Mesangial cell (primary cell): Measurements from ENCODE around the gene WDR19. TPM values are rescaled to one million over a fixed set of nuclear protein-coding genes. Genes with fewer than 3 reads are reported as not detected.

Experiments
- total RNA-seq: library from RNA; depleted of rRNA; stranded (reverse); fragments of >200 nt; gene quantifications from 2 replicates; pipeline ENCODE4 v1.2.3, GENCODE V29; 2015

Gene WDR19
- total RNA-seq: 11.7 and 23.3 TPM in 2 replicates

DNA sequence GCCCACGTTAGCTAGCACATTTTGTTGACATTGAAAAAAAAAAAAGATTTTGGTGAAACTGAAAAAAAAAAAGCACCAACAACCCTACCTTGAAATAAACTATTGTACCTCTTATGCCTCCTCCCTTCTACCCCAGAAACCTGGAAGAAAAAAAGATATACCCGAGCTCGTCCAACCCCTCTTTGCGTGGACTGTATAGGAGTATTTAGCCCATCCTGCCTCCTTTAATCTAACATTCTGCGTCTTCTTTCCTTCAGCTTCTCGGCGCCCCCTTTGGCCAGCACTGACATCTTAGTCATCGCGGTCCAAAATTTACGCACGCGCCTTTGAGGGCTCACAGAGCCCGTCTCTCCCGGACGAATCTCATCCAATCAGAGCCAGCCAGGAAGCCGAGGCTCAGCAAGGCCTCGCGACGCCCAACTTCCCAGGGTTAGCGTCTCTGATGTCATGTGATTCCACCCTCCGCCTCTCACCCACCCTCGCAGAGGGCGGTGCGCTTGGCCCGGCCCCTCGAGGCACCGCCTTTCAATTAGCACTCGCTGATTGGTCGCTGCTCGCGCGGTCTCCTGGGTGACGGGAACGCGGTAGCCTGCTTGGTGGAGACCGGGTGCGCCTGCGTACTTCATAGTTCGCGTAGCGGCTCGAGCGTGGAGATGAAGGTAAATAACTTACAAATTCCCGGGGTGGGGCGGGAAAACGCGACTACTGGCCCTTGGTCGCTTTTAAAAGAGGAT lies at the start of gene WDR19:
Gene WDR19, plus strand, starts transcription at position 625 of the 734 bp plus-strand sequence. Its CDS starts 29 bp downstream, at position 654.

Other genes with a start within 250 kb of the WDR19 start
- gene TMEM156, start 150.1 kb upstream of the WDR19 start, total RNA-seq: 0.51 and 7.7 TPM in 2 replicates
- gene KLHL5, start 120.3 kb upstream of the WDR19 start, total RNA-seq: 39.8 and 78.1 TPM in 2 replicates
- gene RFC1, start 183.8 kb downstream of the WDR19 start, total RNA-seq: 27.9 and 30.6 TPM in 2 replicates
- gene KLB, start 224.4 kb downstream of the WDR19 start, total RNA-seq: under 0.01 TPM in 1 of 2 replicates, not detected in the other